Upper lobe of left lung (tissue), 6 donors: ENCODE results near the gene ADSL. TPM values are rescaled to one million over a fixed set of nuclear protein-coding genes. Genes with fewer than 3 reads are reported as not detected.

ENCODE experiments used
- ATAC-seq, 2 donors: fragments of 200-7000 bp; cut with Tn5 transposase; one replicate each; pipeline ENCODE4 v1.9.1; 2022; ENCODE audit warnings: mild to moderate bottlenecking in 2 of 2, moderate library complexity in 2 of 2; ENCODE audit not compliant: low FRiP score in 2 of 2
- DNase-seq, 2 donors: peaks; one replicate each; pipeline ENCODE4 v3.0.0-alpha.2; 2019 to 2020
- H3K27ac ChIP-seq, 4 donors: fragments of 200-600 bp; sonication (generic); one replicate each; pipeline ENCODE4 v1.5.1; 2016 to 2019
- H3K27me3 ChIP-seq, 4 donors: fragments of 200-600 bp; sonication (generic); one replicate each; pipeline ENCODE4 v1.5.1; 2017 to 2019
- H3K36me3 ChIP-seq, 4 donors: fragments of 200-600 bp; sonication (generic); one replicate each; pipeline ENCODE4 v1.5.1; 2016 to 2019
- H3K4me1 ChIP-seq, 4 donors: fragments of 200-600 bp; sonication (generic); one replicate each; pipeline ENCODE4 v1.5.1; 2018 to 2019
- H3K4me3 ChIP-seq, 4 donors: fragments of 200-600 bp; sonication (generic); one replicate each; pipeline ENCODE4 v1.5.1; 2017 to 2019; ENCODE audit warnings: mild to moderate bottlenecking in 2 of 4, moderate library complexity in 1 of 4
- H3K9me3 ChIP-seq, 4 donors: fragments of 200-600 bp; sonication (generic); one replicate each; pipeline ENCODE4 v1.5.1; 2018 to 2019
- EP300 ChIP-seq, 4 donors: sonication (generic); formaldehyde crosslinking; IDR thresholded peaks; one replicate each; pipeline ENCODE4 v1.5.1; 2017; ENCODE audit warnings: antibody characterized with exemption in 4 of 4, control low read depth in 2 of 4
- POLR2A ChIP-seq, 4 donors: fragments of 450-650 bp; IDR thresholded peaks; one replicate each; pipeline ENCODE4 v1.5.1; 2016 to 2017; ENCODE audit warnings: antibody characterized with exemption in 4 of 4, mild to moderate bottlenecking in 2 of 4
- POLR2AphosphoS5 ChIP-seq, 2 donors: sonication (generic); formaldehyde crosslinking; IDR thresholded peaks; one replicate each; pipeline ENCODE4 v1.5.1; 2017; ENCODE audit warnings: antibody characterized with exemption in 2 of 2
- WGBS, 2 donors: methylation state at CpG; one replicate each; pipeline ENCODE4 v1.1.5; 2017 to 2018; 5-methylcytosine and 5-hydroxymethylcytosine counted together
- total RNA-seq, 6 donors: library from RNA; depleted of rRNA in 4 of 6; stranded (reverse); fragments of >200 nt in 4 of 6; gene quantifications; one replicate each; pipeline versions ENCODE4 v1.1.0 to v1.2.1, GENCODE V29; 2016 to 2021
- TF ChIP-seq, protein P1 (sequence below), 6 experiments: fragments of 450-650 bp in 4 of 6; fragments of 200-600 bp in 2 of 6; sonication (generic) in 2 of 6; IDR thresholded peaks; one replicate each; pipeline ENCODE4 v1.5.1; 2016 to 2019; ENCODE audit warnings: antibody characterized with exemption in 6 of 6
- donor health status: DM: no; HTN: no; CAD: no; lungs with moderate emphysema.
- donor health status: DM: no; HTN: yes; CAD: no; lungs with severe emphysema.

The ADSL gene
- total RNA-seq, 6 donors from 2014 or later: 17.5 to 80.3 (median 37.9) TPM

GRCh38 chr22:40331706-40332105 lies 14.6 kb upstream of the ADSL start:
- no peak overlapping the region for H3K27ac ChIP-seq
- peaks cover 0 to 9% (median 8%) of the 10 kb centered on the region in 4 donors for H3K36me3 ChIP-seq
- no peak overlapping the region for H3K4me3 ChIP-seq
- H3K4me1 ChIP-seq: peaks cover 0 to 11% (median 6%) of the 10 kb centered on the region in 4 donors
- TF ChIP-seq, protein P1, sequence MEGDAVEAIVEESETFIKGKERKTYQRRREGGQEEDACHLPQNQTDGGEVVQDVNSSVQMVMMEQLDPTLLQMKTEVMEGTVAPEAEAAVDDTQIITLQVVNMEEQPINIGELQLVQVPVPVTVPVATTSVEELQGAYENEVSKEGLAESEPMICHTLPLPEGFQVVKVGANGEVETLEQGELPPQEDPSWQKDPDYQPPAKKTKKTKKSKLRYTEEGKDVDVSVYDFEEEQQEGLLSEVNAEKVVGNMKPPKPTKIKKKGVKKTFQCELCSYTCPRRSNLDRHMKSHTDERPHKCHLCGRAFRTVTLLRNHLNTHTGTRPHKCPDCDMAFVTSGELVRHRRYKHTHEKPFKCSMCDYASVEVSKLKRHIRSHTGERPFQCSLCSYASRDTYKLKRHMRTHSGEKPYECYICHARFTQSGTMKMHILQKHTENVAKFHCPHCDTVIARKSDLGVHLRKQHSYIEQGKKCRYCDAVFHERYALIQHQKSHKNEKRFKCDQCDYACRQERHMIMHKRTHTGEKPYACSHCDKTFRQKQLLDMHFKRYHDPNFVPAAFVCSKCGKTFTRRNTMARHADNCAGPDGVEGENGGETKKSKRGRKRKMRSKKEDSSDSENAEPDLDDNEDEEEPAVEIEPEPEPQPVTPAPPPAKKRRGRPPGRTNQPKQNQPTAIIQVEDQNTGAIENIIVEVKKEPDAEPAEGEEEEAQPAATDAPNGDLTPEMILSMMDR (IDR thresholded peaks at IDR 0.05): no peak
- TF ChIP-seq POLR2A (IDR thresholded peaks at IDR 0.05): no peak
- TF ChIP-seq POLR2AphosphoS5 (IDR thresholded peaks at IDR 0.05): no peak
- no peak for TF ChIP-seq EP300 (IDR thresholded peaks at IDR 0.05)
- 76 to 79% methylated on average over 4 of the region's 4 CpGs for WGBS, 2 donors
- no peaks in the 10 kb centered on the region for H3K9me3 ChIP-seq
- no peak for DNase-seq
- no peak for ATAC-seq
- no peaks in the 10 kb centered on the region for H3K27me3 ChIP-seq

DNA sequence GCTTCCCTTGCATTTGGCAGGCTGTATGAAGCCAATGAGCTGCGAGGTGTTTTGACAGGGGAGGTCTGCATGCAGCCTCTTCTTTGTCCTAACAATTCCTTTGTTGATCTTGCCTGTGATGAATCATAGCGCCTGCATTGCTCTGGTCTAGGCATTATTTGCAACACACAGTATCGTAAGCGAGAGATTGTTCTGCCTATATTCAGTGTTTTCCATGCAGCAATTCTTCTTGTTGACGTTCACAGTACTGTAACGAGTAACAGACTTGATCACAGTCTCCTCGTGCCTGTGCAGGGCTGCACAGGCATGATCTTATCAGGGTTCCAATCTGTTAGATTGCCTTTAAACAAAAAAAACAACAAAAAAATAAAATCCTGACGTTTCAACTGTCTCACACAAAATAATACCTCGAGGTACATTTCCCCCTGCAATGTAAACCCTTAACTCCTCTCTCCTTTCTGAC lies 13.9 kb upstream of the ADSL start:
- H3K27ac ChIP-seq: no peak overlapping the region
- TF ChIP-seq POLR2A (IDR thresholded peaks at IDR 0.05) (no peak), POLR2AphosphoS5 (IDR thresholded peaks at IDR 0.05) (no peak), EP300 (IDR thresholded peaks at IDR 0.05) (no peak)
- TF ChIP-seq, protein P1 (IDR thresholded peaks at IDR 0.05): no peak
- DNase-seq: no peak
- peaks cover 0 to 9% (median 6%) of the 10 kb centered on the region in 4 donors for H3K36me3 ChIP-seq
- no peaks in the 10 kb centered on the region for H3K9me3 ChIP-seq
- H3K27me3 ChIP-seq: no peaks in the 10 kb centered on the region
- WGBS, 2 donors: 70% methylated on average over 9 of the region's 9 CpGs
- no peak for ATAC-seq
- peaks cover 0 to 6% (median under 1%) of the 10 kb centered on the region in 4 donors for H3K4me1 ChIP-seq
- H3K4me3 ChIP-seq: no peak overlapping the region

- no peaks in the 10 kb centered on the region for H3K27me3 ChIP-seq
- no peak overlapping the region for H3K27ac ChIP-seq
- peaks cover 0 to 6% (median 0%) of the 10 kb centered on the region in 4 donors for H3K4me1 ChIP-seq
- no peak overlapping the region for H3K4me3 ChIP-seq
- ATAC-seq (no peak), DNase-seq (no peak)
- 69 to 83% methylated on average over 2 of the region's 2 CpGs for WGBS, 2 donors
- H3K36me3 ChIP-seq: peaks cover 0 to 9% (median 6%) of the 10 kb centered on the region in 4 donors
- no peaks in the 10 kb centered on the region for H3K9me3 ChIP-seq
- TF ChIP-seq EP300 (IDR thresholded peaks at IDR 0.05) (no peak), POLR2A (IDR thresholded peaks at IDR 0.05) (no peak), POLR2AphosphoS5 (IDR thresholded peaks at IDR 0.05) (no peak)
- TF ChIP-seq, protein P1 (IDR thresholded peaks at IDR 0.05): no peak
These were observed 12.2 kb upstream of the ADSL start for GRCh38 chr22:40334060-40334459.

DNA sequence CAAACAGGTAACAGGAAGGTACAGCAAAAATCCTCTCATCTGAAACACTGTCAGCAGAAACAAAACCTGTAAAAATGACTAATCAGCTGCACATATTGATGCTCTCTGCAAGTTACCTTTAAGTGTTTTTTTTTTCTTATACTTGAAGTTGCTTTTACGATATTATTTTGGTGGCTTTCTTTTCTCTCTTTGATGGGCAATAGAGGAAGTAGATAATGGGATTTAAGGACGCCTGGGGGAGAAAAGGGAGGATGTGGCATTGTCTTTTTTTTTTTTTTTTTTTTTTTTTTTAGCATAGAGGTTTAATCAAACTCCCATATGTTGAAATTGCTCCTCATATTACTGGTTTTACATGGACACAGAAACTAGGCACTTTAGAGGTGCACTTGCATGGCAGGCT lies 11.4 kb upstream of the ADSL start:
- no peaks in the 10 kb centered on the region for H3K27me3 ChIP-seq
- no peak for ATAC-seq
- peaks cover 0 to 6% (median 0%) of the 10 kb centered on the region in 4 donors for H3K4me1 ChIP-seq
- DNase-seq: no peak
- no peak overlapping the region for H3K27ac ChIP-seq
- no peak for TF ChIP-seq EP300 (IDR thresholded peaks at IDR 0.05)
- no peak for TF ChIP-seq POLR2A (IDR thresholded peaks at IDR 0.05)
- TF ChIP-seq, protein P1 (IDR thresholded peaks at IDR 0.05): no peak
- H3K4me3 ChIP-seq: no peak overlapping the region
- H3K36me3 ChIP-seq: peaks cover 0 to 9% (median 6%) of the 10 kb centered on the region in 4 donors
- 25 to 39% methylated on average over 2 of the region's 2 CpGs for WGBS, 2 donors
- H3K9me3 ChIP-seq: no peaks in the 10 kb centered on the region

- TF ChIP-seq EP300 (IDR thresholded peaks at IDR 0.05) (no peak), POLR2AphosphoS5 (IDR thresholded peaks at IDR 0.05) (no peak), POLR2A (IDR thresholded peaks at IDR 0.05) (no peak)
- TF ChIP-seq, protein P1 (IDR thresholded peaks at IDR 0.05): no peak
- no peaks in the 10 kb centered on the region for H3K27me3 ChIP-seq
- peaks cover 0 to 6% (median 0%) of the 10 kb centered on the region in 4 donors for H3K4me1 ChIP-seq
- DNase-seq: no peak
- H3K9me3 ChIP-seq: no peaks in the 10 kb centered on the region
- no peak for ATAC-seq
- H3K4me3 ChIP-seq: no peak overlapping the region
- WGBS, 2 donors: 35 to 40% methylated on average over 2 of the region's 2 CpGs
- peaks cover 0 to 7% (median 6%) of the 10 kb centered on the region in 4 donors for H3K36me3 ChIP-seq
- no peak overlapping the region for H3K27ac ChIP-seq
These were observed 10.9 kb upstream of the ADSL start for GRCh38 chr22:40335358-40335757.
